ENCODE measurements around the gene LPAR2. TPM values are rescaled to one million over a fixed set of nuclear protein-coding genes. Genes with fewer than 3 reads are reported as not detected.

Gene LPAR2
- total and polyA plus RNA-seq, 10 of the 15 experiments (the other 5 are each of a cell fraction or from before 2014, with no cell fraction given): 0.98 to 23.8 (median 10.2) TPM

DNA sequence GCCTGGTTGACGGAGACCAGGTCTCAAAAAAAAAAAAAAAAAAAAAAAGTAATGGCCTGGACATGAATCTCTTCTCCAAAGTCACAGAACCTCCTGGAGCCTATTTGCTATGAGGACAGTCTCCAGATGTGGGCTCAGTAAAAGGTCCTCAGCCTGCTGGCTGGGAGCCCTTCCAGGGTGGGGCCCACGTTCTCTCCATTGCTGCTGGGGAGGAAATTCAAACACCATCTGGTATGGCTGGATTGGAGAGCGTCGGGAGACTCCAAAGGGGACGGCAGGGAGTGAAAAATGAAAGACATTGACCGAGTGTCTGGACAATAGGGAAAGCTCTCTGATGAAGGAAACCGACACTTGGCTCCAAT lies 8.2 kb downstream of the LPAR2 start:
- H3K9me3 ChIP-seq (replicated peaks; ENCODE audit: control insufficient read depth, insufficient read depth, low read length): no peaks in the 10 kb centered on the region
- TF ChIP-seq MEF2B (IDR thresholded peaks at IDR 0.05; ENCODE audit: partially characterized antibody, poor library complexity, severe bottlenecking): no peak
- TF ChIP-seq ZNF384 (IDR thresholded peaks at IDR 0.05; ENCODE audit: borderline replicate concordance, low read depth, low read length): no peak
- no peak for TF ChIP-seq SIN3A (IDR thresholded peaks at IDR 0.05; ENCODE audit: low read depth, low read length)
- TF ChIP-seq NR2C2 (IDR thresholded peaks at IDR 0.05; ENCODE audit: borderline replicate concordance, control insufficient read depth, insufficient read length, low read depth): no peak
- TF ChIP-seq, protein P1, sequence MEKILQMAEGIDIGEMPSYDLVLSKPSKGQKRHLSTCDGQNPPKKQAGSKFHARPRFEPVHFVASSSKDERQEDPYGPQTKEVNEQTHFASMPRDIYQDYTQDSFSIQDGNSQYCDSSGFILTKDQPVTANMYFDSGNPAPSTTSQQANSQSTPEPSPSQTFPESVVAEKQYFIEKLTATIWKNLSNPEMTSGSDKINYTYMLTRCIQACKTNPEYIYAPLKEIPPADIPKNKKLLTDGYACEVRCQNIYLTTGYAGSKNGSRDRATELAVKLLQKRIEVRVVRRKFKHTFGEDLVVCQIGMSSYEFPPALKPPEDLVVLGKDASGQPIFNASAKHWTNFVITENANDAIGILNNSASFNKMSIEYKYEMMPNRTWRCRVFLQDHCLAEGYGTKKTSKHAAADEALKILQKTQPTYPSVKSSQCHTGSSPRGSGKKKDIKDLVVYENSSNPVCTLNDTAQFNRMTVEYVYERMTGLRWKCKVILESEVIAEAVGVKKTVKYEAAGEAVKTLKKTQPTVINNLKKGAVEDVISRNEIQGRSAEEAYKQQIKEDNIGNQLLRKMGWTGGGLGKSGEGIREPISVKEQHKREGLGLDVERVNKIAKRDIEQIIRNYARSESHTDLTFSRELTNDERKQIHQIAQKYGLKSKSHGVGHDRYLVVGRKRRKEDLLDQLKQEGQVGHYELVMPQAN (conservative IDR thresholded peaks at IDR 0.05): no peak
- TF ChIP-seq POLR2AphosphoS5 (IDR thresholded peaks at IDR 0.05; ENCODE audit: low read length): no peak
- TF ChIP-seq MXI1 (IDR thresholded peaks at IDR 0.05; ENCODE audit: low read depth, low read length): no peak
- no peak for TF ChIP-seq WRNIP1 (IDR thresholded peaks at IDR 0.05; ENCODE audit: borderline replicate concordance, low read depth, low read length)
- no peak for TF ChIP-seq GABPA (IDR thresholded peaks at IDR 0.05; ENCODE audit: low read depth)
- no peak for TF ChIP-seq SUZ12 (IDR thresholded peaks at IDR 0.05; ENCODE audit: unreplicated experiment)
- TF ChIP-seq, protein P2, sequence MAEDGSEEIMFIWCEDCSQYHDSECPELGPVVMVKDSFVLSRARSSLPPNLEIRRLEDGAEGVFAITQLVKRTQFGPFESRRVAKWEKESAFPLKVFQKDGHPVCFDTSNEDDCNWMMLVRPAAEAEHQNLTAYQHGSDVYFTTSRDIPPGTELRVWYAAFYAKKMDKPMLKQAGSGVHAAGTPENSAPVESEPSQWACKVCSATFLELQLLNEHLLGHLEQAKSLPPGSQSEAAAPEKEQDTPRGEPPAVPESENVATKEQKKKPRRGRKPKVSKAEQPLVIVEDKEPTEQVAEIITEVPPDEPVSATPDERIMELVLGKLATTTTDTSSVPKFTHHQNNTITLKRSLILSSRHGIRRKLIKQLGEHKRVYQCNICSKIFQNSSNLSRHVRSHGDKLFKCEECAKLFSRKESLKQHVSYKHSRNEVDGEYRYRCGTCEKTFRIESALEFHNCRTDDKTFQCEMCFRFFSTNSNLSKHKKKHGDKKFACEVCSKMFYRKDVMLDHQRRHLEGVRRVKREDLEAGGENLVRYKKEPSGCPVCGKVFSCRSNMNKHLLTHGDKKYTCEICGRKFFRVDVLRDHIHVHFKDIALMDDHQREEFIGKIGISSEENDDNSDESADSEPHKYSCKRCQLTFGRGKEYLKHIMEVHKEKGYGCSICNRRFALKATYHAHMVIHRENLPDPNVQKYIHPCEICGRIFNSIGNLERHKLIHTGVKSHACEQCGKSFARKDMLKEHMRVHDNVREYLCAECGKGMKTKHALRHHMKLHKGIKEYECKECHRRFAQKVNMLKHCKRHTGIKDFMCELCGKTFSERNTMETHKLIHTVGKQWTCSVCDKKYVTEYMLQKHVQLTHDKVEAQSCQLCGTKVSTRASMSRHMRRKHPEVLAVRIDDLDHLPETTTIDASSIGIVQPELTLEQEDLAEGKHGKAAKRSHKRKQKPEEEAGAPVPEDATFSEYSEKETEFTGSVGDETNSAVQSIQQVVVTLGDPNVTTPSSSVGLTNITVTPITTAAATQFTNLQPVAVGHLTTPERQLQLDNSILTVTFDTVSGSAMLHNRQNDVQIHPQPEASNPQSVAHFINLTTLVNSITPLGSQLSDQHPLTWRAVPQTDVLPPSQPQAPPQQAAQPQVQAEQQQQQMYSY (CRISPR knock-in tag; IDR thresholded peaks at IDR 0.05): no peak
- TF ChIP-seq STAT3 (IDR thresholded peaks at IDR 0.05; ENCODE audit: low read depth, low read length): no peak
- TF ChIP-seq NFXL1 (IDR thresholded peaks at IDR 0.05; ENCODE audit: borderline replicate concordance): no peak
- no peak for TF ChIP-seq TCF7 (IDR thresholded peaks at IDR 0.05; ENCODE audit: borderline replicate concordance)
- TF ChIP-seq ZNF274 (IDR thresholded peaks at IDR 0.05; ENCODE audit: insufficient read depth, insufficient read length): no peak
- TF ChIP-seq BHLHE40 (IDR thresholded peaks at IDR 0.05; ENCODE audit: borderline replicate concordance in 1 of 2, low read depth in 2 of 2, low read length in 1 of 2): no peak
- no peak for TF ChIP-seq CBX3 (IDR thresholded peaks at IDR 0.05; ENCODE audit: borderline replicate concordance, low read depth)
- no peak for TF ChIP-seq HDGF (IDR thresholded peaks at IDR 0.05)
- H3K9ac ChIP-seq (ENCODE audit: control insufficient read depth, insufficient read depth, low read length): no peak overlapping the region
- no peak overlapping the region for H3K4me2 ChIP-seq (ENCODE audit: control insufficient read depth, insufficient read depth)
- intact Hi-C loops (cut with micrococcal nuclease; ENCODE audit: unreplicated experiment): no loop called here
- no peaks in the 10 kb centered on the region; a peak in 2 of 4 replicates for H3K36me3 ChIP-seq (ENCODE audit: control insufficient read depth in 2 of 2, insufficient read depth in 2 of 2, low read length in 1 of 2)
- ChIA-PET CTCF (interaction anchor here (0.7 to 1.3 kb wide), 2 partner anchors 17 to 25 kb away, joined by 3 read pairs; no protein-coding TSS in a partner anchor), RAD21 (ENCODE audit: unreplicated experiment) (no interaction called here), POLR2A (interaction anchor here (0.8 to 3.8 kb wide), 5 partner anchors 8 to 90 kb away, joined by 3 to 21 read pairs (median 4); no protein-coding TSS in a partner anchor), SMC1A (ENCODE audit: uncharacterized antibody, unreplicated experiment) (interaction anchor here (1.2 kb wide), 2 partner anchors 20 to 88 kb away, joined by 3 to 4 read pairs; no protein-coding TSS in a partner anchor)
- DNase-seq (ENCODE audit: low read depth, low spot score) (no peak), FAIRE-seq (no peak), ATAC-seq (no peak)
- WGBS (ENCODE audit: insufficient coverage, insufficient replicate concordance, low lambda C conversion rate, missing lambda C conversion rate): 88% methylated on average over 6 of the region's 7 CpGs
- H3K27me3 ChIP-seq (replicated peaks in 1 of 2; ENCODE audit: control insufficient read depth in 2 of 2, insufficient read depth in 2 of 2, low read length in 1 of 2): no peaks in the 10 kb centered on the region
- BruUV-seq (replicated peaks): no TSS peak
- H3K79me2 ChIP-seq (ENCODE audit: control insufficient read depth, insufficient read depth, low read length): peaks cover 6% of the 10 kb centered on the region
- H2AFZ ChIP-seq (ENCODE audit: control insufficient read depth, low read depth, low read length): no peak overlapping the region
- no peak overlapping the region for H3K4me3 ChIP-seq
- H3K27ac ChIP-seq (ENCODE audit: control insufficient read depth, insufficient read depth): no peak overlapping the region
- no peaks in the 10 kb centered on the region for H3K4me1 ChIP-seq (ENCODE audit: control insufficient read depth, insufficient read depth, low read length)
- in situ Hi-C loops (cut with MboI): no loop called here
- H4K20me1 ChIP-seq (ENCODE audit: control insufficient read depth, insufficient read depth): no peaks in the 10 kb centered on the region

Data from GM12878 (cell line).